ENCODE results near the gene LRP1.

DNA sequence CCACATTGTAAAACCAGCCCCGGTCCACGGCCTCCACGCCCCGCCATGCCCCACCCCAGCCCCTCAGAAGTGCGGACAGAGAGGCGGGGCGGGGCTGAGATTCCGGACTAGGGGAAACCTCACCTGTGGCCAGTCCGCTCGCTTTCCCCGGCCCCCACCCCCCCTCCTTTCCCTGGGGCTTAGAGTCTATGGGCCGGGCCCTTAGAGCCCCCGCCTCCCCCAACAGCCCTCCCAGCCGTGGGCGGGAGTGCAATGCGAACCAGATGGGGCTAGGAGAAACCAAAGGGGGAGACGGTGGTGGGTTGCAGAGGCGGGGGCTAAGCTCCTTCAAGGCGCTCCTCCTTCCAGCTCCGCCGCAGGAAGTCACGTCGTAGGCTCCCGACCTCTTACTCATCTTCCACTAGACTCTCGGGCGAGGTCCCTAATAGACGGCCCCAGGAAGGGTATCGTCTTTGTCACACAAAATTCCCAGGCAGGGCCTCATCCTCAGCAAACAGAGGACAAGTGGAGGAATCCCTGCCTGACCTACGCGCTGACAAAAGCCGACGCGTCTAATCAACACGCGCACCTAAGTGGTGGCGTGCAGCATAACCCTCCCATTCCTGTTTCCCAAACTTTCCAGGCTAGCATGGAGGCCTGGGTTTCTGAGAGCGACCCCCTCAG lies 40.5 kb upstream of the LRP1 start:
- TF ChIP-seq, protein P1, sequence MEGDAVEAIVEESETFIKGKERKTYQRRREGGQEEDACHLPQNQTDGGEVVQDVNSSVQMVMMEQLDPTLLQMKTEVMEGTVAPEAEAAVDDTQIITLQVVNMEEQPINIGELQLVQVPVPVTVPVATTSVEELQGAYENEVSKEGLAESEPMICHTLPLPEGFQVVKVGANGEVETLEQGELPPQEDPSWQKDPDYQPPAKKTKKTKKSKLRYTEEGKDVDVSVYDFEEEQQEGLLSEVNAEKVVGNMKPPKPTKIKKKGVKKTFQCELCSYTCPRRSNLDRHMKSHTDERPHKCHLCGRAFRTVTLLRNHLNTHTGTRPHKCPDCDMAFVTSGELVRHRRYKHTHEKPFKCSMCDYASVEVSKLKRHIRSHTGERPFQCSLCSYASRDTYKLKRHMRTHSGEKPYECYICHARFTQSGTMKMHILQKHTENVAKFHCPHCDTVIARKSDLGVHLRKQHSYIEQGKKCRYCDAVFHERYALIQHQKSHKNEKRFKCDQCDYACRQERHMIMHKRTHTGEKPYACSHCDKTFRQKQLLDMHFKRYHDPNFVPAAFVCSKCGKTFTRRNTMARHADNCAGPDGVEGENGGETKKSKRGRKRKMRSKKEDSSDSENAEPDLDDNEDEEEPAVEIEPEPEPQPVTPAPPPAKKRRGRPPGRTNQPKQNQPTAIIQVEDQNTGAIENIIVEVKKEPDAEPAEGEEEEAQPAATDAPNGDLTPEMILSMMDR (optimal IDR thresholded peaks at IDR 0.05 in 1 of 3, IDR thresholded peaks at IDR 0.05 in 1 of 3, conservative IDR thresholded peaks at IDR 0.05 in 1 of 3; ENCODE audit: extremely low read depth in 1 of 3, insufficient read depth in 2 of 3, low read length in 3 of 3): no peak
- no peak for TF ChIP-seq EZH2 (IDR thresholded peaks at IDR 0.05; ENCODE audit: low read length)
